Stimulated activated CD4-positive, alpha-beta T cell treated with anti-CD3 and anti-CD28 coated beads, TNF-alpha, amount 100 ng/mL, for 48 hours (primary cell): ENCODE results near the gene NXPE3.

Experiments used
- DNase-seq, 3 donors: peaks; one replicate each; pipeline ENCODE4 v3.0.0-alpha.2; 2020; ENCODE audit warnings: low read depth in 3 of 3

Gene NXPE3

DNA sequence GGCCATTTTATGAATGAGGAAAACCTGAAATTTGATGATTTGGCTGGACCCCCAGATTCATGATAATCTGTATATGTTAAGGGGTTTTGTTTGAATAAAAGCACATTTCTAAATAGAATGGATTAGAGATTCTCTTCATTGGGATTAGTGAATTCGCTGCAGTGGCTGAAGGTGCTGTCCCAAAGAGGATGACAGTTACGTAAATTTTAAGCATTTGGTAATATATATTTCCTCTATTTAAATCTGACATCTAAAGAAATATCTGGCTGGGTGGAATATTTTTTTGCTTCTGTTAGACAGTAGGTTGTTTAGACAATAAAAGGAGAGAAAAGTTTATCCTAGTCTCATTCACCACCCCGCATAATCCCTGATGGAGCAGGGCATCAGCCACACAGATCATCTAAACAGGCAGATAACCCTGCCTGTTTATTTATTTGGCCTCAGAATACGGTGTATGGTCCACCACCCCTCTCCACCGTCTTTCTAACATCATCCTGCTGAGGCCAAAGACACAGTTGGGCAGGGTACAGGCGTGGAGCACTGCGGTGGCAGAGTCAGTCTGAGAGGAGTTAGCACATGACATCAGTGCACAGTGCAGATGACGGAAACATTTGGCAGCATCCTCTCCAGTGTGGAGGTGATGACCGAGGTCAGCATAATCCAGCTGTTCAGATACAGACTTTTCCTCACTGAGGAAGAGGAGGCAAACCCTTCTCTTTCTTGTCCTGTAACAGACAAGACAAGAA, 49.9 kb downstream of the NXPE3 start:
- DNase-seq = peak; percentile 32 to 49 (median 34)

GRCh38 chr3:101829437-101829830, 50.4 kb downstream of the NXPE3 start:
- DNase-seq = no peak

DNA sequence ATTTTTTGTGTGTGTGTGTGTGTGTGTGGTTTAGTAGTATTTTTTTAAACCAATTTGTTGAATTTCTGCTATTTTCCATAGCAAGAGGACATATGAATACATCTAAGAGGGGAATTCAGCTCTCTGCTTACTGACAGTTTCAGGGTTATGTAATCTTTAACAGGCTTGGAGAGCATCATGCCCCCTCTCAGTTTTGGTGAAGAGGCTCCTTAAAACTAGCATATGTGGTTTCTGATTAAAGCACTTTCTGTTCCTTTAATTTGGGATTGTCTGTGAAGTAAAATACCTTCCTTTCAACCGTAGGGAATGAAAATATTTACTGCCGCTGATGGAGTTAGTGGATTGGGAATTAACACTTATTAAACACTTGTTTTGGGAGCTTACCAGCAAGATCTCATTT, 50.9 kb downstream of the NXPE3 start:
- no peak for DNase-seq

DNA sequence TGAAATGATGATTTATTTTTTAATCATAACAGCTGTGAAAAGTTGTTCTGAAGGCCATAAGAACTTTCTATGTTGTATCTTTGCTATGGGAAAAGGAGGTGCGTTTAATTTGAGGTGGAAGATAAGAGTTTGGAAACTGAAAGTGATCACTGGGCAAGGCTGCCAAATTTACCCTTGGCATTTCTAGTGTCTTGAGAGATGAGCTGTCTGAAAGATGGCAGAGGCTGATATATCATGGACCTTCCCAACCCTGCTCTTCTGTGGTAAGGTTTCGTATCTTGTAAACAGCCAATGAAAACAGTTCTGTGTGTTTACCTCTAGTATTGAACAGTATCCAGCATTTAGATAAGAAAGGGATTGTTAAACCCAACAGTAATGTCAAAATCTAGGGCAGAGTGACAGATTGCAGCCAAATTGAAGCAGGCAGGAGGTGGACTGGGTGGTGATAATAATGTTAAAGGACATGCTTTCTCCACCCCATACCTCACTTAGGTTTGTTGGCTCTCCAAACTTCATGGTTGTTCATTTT, 54.5 kb downstream of the NXPE3 start:
- DNase-seq = no peak

DNA sequence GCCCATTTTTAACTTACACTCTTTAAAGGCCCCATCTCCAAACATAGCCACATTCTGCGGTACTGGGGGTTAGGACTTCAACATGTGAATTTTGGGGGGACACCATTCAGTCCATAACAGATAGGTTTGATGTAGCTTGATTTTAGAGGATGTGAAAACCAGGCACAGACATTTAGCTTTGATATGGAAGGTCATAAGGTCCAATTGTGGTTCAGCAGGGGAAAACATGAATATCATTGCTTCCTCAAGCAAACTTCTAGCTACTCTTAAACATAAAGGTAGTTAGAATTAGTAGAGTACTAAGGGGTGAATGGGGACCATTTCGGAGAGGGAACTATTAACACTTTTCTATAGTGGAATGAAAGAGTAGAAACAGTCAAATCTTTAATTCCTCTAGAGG, 56.7 kb downstream of the NXPE3 start:
- DNase-seq = no peak

- DNase-seq = no peak
These were observed 57.1 kb downstream of the NXPE3 start for GRCh38 chr3:101836160-101836559.

- no peak for DNase-seq
These were observed 57.9 kb downstream of the NXPE3 start for GRCh38 chr3:101836652-101837598.

GRCh38 chr3:101838691-101839090, 59.7 kb downstream of the NXPE3 start:
- DNase-seq = no peak

DNA sequence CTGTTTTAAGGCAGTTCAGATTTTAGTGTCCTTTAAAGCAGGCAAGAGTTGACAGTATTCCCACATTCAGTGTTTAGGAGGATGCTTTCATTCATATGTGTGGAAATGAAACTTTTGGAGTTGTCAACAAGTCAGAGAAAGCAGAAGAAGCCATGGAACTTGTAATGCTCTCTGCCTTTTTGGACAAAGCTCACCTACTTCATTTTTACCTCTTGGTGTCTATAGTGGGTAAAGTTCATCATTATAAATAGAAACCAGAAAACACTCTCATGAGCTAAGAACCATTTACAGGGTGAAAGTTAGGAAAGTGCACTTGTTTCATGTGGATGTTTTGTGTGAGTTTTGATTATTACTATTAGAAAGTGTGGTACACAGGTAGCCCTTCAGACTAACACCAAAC, 61.1 kb downstream of the NXPE3 start:
- DNase-seq = no peak

GRCh38 chr3:101842245-101842934, 63.4 kb downstream of the NXPE3 start:
- DNase-seq = no peak

GRCh38 chr3:101842935-101843330, 63.9 kb downstream of the NXPE3 start:
- DNase-seq = no peak

DNA sequence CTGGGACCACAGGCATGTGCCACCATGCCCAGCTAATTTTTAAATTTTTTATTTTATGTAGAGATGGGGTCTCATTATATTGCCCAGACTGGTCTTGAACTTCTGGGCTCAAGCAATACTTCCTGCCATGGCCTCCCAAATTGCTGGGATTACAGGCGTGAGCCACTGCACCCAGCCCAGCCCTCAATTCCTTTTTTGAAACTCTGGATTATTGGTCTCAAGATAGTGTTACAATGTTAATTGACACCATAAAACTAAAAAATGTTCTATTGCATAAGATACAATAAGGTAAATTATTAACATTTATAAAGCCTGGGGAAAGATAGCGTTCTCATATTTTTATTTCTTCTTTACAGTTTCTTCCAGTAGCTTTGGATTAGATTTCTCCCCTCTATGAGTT, 66.4 kb downstream of the NXPE3 start:
- no peak for DNase-seq

DNA sequence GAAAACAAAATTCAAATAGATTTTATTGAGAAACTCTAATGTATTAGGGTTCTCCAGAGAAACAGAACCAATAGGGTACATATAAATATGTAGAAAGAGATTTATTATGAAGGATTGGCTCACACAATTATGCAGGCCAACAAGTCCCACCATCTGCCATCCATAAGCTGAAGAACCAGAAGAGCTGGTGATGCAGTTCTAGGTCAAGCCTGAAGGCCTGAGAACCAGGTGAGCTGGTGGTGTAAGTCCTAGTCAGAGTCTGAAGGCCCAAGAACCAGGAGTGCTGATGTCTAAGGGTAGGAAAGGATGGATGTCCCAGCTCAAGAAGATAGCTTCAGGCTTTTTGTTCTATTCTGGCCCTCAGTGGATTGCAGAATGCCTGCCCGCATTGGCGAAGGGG, 67.7 kb downstream of the NXPE3 start:
- DNase-seq = no peak

GRCh38 chr3:101847328-101847727, 68.3 kb downstream of the NXPE3 start:
- DNase-seq = no peak

DNA sequence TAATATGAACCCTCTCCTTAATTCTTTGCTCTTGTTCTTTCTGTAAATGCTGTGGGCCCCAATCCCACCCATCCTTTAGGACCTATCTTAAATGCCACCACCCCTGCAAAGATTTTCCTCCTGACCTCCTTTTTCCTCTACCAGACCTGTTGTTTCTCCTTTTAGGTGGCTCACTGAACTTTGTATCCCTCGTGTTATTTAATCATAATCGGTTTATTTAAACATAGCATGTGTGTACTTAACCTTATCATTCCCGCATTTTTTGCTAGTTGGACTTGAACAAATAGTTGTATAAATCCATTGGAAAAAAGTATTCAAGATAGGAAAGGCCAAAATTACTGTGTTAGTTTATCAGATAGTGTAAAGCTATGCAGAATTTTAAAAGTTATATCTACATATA, 69.3 kb downstream of the NXPE3 start:
- DNase-seq = no peak

DNA sequence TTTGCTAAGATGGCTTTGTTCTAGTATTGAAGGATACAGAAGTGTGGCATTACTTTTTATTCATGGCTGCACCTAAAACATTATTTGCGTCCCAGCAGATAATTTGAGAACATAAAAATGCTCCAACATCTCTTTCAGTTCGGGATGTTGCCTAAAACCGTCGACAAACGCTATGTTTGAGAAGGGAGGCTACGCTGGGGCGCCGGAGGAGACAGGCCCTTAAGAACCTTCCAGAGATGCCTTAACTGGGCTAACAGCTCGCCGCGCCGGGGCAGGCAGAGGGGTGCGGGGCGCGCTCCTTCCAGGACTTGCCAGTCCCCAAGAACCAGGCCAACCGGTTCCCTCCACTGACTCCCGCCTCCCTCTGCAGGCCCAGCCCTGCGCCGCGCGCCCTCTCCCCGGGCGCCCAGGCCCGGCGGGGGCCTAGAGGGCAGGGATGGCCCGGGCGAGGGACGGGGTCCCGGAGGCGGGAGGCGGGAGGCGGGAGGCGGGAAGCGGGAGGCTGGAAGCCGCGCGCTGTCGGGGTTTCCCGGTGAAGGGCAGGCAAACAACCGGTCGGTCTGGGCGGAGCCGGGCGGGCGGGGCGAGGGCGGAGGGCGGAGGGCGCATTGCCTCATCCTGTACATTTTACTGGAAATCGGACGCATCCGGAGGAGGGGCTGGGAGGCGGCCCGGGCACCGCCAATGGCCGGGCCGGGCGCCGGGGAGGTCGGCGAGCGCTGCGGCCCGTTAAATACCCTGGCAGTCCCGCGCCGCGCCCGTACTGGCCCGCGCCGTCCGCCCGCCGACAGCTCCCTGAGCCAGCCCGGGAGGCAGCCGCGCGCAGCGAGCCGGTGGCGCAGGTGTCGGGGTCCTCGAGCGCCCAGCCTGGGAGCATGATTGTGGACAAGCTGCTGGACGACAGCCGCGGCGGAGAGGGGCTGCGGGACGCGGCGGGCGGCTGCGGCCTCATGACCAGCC, 70.0 kb downstream of the NXPE3 start, which contains the start of gene NFKBIZ:
Gene NFKBIZ (plus strand): TSS at position 761 of the 960 bp plus-strand sequence. CDS start 115 bp downstream, at position 876.
- DNase-seq = peak; percentile 83 to 93 (median 87)

DNA sequence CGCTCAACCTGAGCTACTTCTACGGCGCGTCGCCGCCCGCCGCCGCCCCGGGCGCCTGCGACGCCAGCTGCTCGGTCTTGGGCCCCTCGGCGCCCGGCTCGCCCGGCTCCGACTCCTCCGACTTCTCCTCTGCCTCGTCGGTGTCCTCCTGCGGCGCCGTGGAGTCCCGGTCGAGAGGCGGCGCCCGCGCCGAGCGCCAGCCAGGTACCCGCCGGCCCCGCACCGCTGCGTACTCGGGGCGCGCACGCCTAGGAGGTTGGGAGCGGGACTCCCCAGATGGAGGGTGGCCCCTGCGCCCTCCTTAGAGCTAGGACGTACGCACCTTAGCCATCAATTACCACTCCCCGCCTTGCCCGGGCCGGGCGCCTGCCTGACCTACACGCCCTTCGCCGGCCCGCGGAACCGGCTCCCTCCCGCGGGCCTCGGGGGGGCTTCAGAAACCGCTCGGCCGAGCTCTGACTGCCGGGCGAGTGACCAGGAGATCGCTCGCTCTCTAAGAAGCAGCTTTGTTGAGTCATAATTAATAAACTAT, 70.8 kb downstream of the NXPE3 start:
- DNase-seq = peak in 2 of 3 donors; percentile 28 to 46

DNA sequence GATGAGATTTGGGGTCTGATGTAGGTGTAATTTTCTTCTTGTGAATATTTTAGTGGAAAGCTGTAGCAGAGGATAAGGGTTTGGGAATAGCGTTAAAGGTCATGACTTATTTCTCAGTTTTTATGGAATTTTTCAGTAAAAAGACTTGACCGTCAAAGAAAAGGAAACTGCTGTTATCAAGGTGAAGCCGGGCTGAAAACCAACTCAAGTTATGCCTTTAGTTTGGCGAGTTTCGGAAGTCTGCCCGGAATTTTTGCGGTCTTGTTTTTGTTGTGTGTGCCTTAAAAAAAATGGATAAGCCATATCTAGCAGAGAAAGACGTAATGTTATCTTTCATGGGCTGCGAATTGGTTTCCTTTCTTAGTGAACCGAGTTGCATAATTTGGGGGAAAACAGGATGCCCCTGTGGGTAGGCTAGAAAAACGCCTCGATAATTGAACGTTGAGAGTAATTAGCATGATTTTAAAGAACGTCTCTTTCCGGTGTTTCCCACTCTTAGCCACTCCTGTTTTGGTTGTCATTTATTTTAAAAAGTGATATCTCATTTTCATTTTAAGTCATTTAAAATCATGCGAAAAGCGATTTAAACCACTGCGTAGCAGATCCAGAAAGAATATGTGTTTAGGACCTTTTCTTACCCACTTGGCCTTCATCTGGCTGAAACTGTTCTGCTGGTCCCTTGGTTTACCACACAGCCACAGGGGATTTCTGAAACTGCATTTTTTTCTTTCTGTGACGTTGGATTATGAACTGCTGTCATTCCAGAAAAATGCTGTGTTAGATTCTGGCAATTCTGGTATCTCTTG, 71.4 kb downstream of the NXPE3 start:
- DNase-seq = peak; percentile 30 to 40 (median 32)

DNA sequence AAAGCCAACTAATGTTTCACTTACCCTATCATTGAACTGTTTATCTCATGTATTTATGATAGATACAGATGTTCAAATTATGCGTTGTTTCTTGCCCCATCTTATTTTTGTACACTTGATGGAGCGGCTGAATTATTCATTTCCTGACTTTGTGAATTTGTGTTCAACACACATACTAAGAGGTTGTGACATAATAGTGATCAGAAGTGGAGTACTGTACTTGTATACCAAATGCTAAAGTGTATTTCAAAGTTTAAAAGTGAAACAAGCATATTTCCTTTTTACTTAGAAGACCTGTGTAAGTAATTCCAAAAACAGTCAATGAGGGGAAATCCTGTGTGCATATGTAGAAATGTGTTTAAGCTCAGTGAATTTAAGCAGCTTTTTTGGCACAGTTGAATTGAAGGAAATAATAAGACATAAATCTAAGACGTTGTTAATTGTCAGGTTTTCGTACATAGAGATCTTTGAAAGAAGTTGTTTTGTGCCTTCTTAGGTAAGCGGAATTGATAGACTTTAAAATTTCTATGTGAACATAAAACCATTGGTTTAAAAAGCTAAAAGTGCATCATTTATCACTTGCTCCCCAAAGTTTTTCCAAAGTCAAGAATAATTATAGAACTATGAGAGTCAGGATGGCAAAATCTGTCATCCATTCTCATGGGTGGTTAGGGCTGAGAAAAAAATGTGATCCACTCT, 72.2 kb downstream of the NXPE3 start:
- no peak for DNase-seq
